NOMO-1 treated with DMSO at 0.1 percent for 48 hours (cell line): ENCODE data around the gene LMBRD1.

Experiments used
- DNase-seq: peaks from one replicate; lab custom pipeline; 2025; ENCODE audit not compliant: unreplicated experiment; lab: John Stamatoyannopoulos, UW

LMBRD1 gene

GRCh38 chr6:69643688-69644087, 153.1 kb downstream of the LMBRD1 start:
- DNase-seq = no peak

DNA sequence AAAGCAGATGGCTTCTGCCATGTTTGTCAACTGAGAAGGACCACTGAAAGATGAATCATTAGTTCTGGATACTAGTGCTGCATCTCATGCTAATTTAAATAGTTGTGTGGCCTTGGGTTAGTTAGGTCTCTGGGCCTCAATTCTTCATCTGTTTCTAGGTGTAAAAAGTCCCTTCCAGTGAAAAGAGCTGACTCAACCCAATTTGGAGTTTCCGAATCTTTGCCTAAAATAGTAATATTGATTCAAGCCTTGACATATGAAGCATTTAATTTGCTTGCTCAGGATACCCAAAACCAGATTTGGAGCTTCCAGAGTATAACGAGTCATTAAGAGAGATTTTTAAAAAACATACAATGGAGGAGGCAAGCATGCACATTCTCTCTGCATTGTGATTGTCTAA, 163.9 kb downstream of the LMBRD1 start:
- DNase-seq = no peak

- no peak for DNase-seq
These were observed 165.1 kb downstream of the LMBRD1 start for GRCh38 chr6:69631552-69632346.

GRCh38 chr6:69630767-69631166, 166.0 kb downstream of the LMBRD1 start:
- no peak for DNase-seq

DNA sequence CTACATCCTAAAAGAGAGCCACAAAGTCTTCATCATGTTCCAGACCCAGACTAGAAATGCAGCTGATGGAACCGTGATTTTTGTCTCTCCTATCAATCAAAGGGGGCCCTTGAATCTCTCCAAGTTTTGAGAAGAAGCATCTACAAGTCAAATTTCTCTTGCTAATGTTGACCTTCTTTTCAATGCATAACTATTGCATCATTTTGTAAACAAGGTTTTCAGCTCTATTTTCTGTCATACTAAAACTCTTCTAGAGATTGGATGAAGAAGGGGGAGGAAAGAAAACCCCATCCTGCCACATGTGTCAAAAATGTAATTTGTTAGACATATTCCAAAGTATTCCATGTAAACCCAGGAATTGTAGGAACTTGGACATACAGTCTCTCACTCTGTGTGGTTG, 169.2 kb downstream of the LMBRD1 start:
- DNase-seq = no peak

DNA sequence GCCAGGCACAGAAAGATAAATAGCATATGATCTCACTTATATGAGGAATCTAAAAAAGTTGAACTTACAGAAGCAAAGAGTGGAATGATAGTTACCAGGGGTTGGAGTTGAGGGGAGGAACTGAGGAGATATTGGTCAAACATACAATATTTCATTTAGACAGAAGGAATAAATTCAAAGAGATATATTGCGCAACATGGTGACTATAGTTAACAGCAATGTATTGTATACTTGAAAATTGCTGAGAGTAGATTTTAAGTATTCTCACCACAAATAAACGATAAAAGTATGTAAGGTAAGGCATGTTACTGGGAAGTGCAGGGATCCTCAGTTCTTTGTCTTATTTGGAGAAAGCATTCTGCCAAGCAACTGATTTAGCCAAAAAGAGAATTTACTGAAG, 171.9 kb downstream of the LMBRD1 start:
- DNase-seq = no peak
